GM12874 (cell line): Measurements from ENCODE around the gene SLC37A3.

Experiments
- TF ChIP-seq, protein P1 (sequence below): IDR thresholded peaks from 2 replicates; pipeline ENCODE4 v1.5.1; 2011; ENCODE audit warnings: low read depth, mild to moderate bottlenecking, control low read depth, low read length, moderate library complexity; ENCODE audit not compliant: insufficient read depth

SLC37A3 gene

GRCh38 chr7:140383954-140384713 lies 14.2 kb downstream of the SLC37A3 start:
- TF ChIP-seq, protein P1, sequence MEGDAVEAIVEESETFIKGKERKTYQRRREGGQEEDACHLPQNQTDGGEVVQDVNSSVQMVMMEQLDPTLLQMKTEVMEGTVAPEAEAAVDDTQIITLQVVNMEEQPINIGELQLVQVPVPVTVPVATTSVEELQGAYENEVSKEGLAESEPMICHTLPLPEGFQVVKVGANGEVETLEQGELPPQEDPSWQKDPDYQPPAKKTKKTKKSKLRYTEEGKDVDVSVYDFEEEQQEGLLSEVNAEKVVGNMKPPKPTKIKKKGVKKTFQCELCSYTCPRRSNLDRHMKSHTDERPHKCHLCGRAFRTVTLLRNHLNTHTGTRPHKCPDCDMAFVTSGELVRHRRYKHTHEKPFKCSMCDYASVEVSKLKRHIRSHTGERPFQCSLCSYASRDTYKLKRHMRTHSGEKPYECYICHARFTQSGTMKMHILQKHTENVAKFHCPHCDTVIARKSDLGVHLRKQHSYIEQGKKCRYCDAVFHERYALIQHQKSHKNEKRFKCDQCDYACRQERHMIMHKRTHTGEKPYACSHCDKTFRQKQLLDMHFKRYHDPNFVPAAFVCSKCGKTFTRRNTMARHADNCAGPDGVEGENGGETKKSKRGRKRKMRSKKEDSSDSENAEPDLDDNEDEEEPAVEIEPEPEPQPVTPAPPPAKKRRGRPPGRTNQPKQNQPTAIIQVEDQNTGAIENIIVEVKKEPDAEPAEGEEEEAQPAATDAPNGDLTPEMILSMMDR = no peak

DNA sequence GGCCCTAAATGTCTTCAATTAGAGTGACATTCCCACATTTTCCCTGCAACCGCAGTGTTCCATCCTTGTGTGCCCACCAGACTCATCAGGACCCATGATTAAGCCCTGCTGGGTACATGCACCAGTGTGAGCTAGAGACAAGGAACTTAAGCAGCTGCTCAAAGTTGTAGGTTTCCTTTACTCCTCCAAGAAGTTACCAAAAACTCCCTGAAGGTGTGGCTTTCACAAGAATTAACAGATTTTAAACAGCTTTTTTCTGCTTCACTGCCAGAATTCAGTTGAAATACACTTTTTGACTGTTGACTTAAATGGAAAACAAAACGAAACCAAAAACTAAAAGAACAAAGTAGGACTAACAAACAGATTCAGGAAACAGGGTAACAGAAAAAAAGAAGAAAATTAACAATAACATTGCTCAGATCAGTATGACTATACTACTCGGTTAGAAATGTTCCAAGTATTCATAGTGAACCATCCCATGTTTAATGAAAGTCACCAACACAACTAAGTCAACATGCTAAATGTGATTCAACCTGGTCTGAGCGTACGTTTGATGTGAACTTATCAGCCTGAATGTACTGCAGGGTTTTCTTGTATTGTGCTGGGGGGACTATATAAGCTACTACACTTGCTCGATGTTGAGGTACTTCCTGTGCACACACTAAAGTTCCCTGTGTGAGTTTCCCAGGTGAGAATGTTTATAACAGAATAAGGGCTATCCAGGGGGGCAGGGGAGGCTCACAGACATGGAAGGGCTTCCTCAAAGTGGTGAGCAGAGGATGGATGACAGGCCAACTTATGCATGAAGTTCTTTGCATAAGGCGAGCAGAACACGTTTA lies 22.2 kb downstream of the SLC37A3 start:
- TF ChIP-seq, protein P1 = no peak

DNA sequence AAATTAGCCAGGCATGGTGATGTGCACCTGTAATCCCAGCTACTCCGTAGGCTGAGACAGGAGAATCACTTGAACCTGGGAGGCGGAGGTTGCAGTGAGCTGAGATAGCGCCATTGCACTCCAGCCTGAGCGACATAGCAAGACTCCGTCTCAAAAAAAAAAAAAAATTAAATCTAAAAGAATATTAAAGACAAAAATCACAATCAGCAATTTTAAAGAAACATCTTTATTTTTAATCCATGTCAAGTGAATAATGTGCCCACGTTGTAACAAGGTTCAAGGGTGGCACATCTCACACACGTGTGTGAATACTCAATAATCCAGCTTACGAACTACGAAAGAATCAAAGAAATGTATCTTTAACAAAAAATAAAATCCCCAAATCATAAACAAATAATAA lies 23.0 kb downstream of the SLC37A3 start:
- TF ChIP-seq, protein P1 = no peak

GRCh38 chr7:140369294-140369693 lies 29.0 kb downstream of the SLC37A3 start:
- TF ChIP-seq, protein P1 = no peak

DNA sequence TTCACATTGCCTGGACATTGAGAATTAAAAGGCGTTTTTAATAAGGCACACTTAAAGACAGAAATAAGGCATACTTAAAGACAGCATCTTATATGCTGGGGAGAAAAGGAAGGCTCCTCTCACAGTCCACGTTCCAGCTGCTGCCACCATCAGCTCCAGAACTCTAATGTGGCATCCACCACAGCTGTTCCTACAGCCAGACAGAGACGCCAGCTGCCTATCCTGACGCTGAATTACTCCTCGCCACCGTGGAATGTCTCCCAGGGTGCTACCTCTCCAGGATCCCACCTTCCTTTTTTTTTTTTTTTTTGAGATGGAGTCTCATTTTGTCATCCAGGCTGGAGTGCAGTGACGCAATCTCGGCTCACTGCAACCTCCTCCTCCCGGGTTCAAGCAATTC lies 30.8 kb downstream of the SLC37A3 start:
- TF ChIP-seq, protein P1 = no peak

GRCh38 chr7:140364819-140365218 lies 33.5 kb downstream of the SLC37A3 start:
- TF ChIP-seq, protein P1 = no peak

GRCh38 chr7:140360697-140361229 lies 37.6 kb downstream of the SLC37A3 start:
- TF ChIP-seq, protein P1 = no peak
